IPS-18c (cell line): Measurements from ENCODE around the gene ABCA5.
"Not testable (repeated sequence)": the region's sequence is repeated elsewhere in the genome, so short reads cannot be mapped to it uniquely, and the experiment has no call there.

Source experiments
- H3K4me3 ChIP-seq: 2 replicates; pipeline ENCODE4 v1.7.0; 2013; ENCODE audit warnings: low read depth, mild to moderate bottlenecking, low read length, moderate library complexity; ENCODE audit not compliant: insufficient read depth
- H3K9me3 ChIP-seq: one replicate; pipeline ENCODE4 v1.6.1; 2013; ENCODE audit warnings: mild to moderate bottlenecking, low read length, moderate library complexity; ENCODE audit not compliant: control insufficient read depth, insufficient read depth

The ABCA5 gene

GRCh38 chr17:69282002-69282401 is 44.9 kb downstream of the ABCA5 start:
- Histone ChIP-seq H3K4me3 (no peak overlapping the region), H3K9me3 (no peaks in the 10 kb centered on the region)

- H3K9me3 ChIP-seq, H3K4me3 ChIP-seq: not testable (repeated sequence)
Observed at GRCh38 chr17:69276279-69276678, 50.7 kb downstream of the ABCA5 start.

GRCh38 chr17:69275751-69276150 is 51.2 kb downstream of the ABCA5 start:
- no peaks in the 10 kb centered on the region for H3K9me3 ChIP-seq
- no peak overlapping the region for H3K4me3 ChIP-seq

GRCh38 chr17:69271023-69271422 is 55.9 kb downstream of the ABCA5 start:
- no peaks in the 10 kb centered on the region for H3K9me3 ChIP-seq
- no peak overlapping the region for H3K4me3 ChIP-seq

GRCh38 chr17:69269131-69269998 is 57.6 kb downstream of the ABCA5 start:
- H3K4me3 ChIP-seq, result no peak overlapping the region
- no peaks in the 10 kb centered on the region for H3K9me3 ChIP-seq

GRCh38 chr17:69268543-69269014 is 58.4 kb downstream of the ABCA5 start:
- Histone ChIP-seq H3K9me3 (no peaks in the 10 kb centered on the region), H3K4me3 (no peak overlapping the region)

- H3K4me3 ChIP-seq, result no peak overlapping the region
Observed at GRCh38 chr17:69267219-69267618, 59.7 kb downstream of the ABCA5 start.

GRCh38 chr17:69265873-69266272 is 61.1 kb downstream of the ABCA5 start:
- H3K4me3 ChIP-seq, result no peak overlapping the region

More at GRCh38 chr17:69267219-69267618, 59.7 kb downstream of the ABCA5 start:
- H3K9me3 ChIP-seq, result no peaks in the 10 kb centered on the region

GRCh38 chr17:69254187-69254586 is 72.7 kb downstream of the ABCA5 start:
- Histone ChIP-seq H3K4me3 (no peak overlapping the region), H3K9me3 (no peaks in the 10 kb centered on the region)

More at GRCh38 chr17:69265873-69266272, 61.1 kb downstream of the ABCA5 start:
- H3K9me3 ChIP-seq, result no peaks in the 10 kb centered on the region

- H3K4me3 ChIP-seq, result no peak overlapping the region
- H3K9me3 ChIP-seq, result no peaks in the 10 kb centered on the region
Observed at GRCh38 chr17:69250641-69251040, 76.3 kb downstream of the ABCA5 start.

- H3K9me3 ChIP-seq, result no peaks in the 10 kb centered on the region
- H3K4me3 ChIP-seq, result no peak overlapping the region
Observed at GRCh38 chr17:69246726-69247375, 80.1 kb downstream of the ABCA5 start.

- no peak overlapping the region for H3K4me3 ChIP-seq
- no peaks in the 10 kb centered on the region for H3K9me3 ChIP-seq
Observed at GRCh38 chr17:69246202-69246601, 80.7 kb downstream of the ABCA5 start.

- Histone ChIP-seq H3K4me3 (no peak overlapping the region), H3K9me3 (no peaks in the 10 kb centered on the region)
Observed at GRCh38 chr17:69245617-69246016, 81.3 kb downstream of the ABCA5 start.

- Histone ChIP-seq H3K4me3 (no peak overlapping the region), H3K9me3 (no peaks in the 10 kb centered on the region)
Observed at GRCh38 chr17:69239611-69240600, 87.0 kb downstream of the ABCA5 start.

- Histone ChIP-seq H3K9me3 (no peaks in the 10 kb centered on the region), H3K4me3 (no peak overlapping the region)
Observed at GRCh38 chr17:69236946-69237345, 90.0 kb downstream of the ABCA5 start.

- Histone ChIP-seq H3K4me3 (no peak overlapping the region), H3K9me3 (no peaks in the 10 kb centered on the region)
Observed at GRCh38 chr17:69236464-69236863, 90.5 kb downstream of the ABCA5 start.

GRCh38 chr17:69235338-69236058 is 91.4 kb downstream of the ABCA5 start:
- H3K9me3 ChIP-seq, result no peaks in the 10 kb centered on the region
- no peak overlapping the region for H3K4me3 ChIP-seq
